HepG2 (cell line): ENCODE data around the gene RBCK1. TPM values are rescaled to one million over a fixed set of nuclear protein-coding genes. Genes with fewer than 3 reads are reported as not detected.

ENCODE experiments used
- MTA3 ChIP-seq: sonication (generic); formaldehyde crosslinking; IDR thresholded peaks from 2 replicates; pipeline ENCODE4 v1.4.0; 2020; ENCODE audit warnings: missing genetic modification reagents
- RARG ChIP-seq: sonication (generic); formaldehyde crosslinking; IDR thresholded peaks from 2 replicates; pipeline ENCODE4 v1.4.0; 2020; ENCODE audit warnings: low read depth, mild to moderate bottlenecking, missing genetic modification reagents
- UBTF ChIP-seq: sonication (generic); formaldehyde crosslinking; IDR thresholded peaks from 2 replicates; pipeline ENCODE4 v1.4.0; 2020; ENCODE audit warnings: mild to moderate bottlenecking, missing genetic modification reagents
- ZFP37 ChIP-seq: sonication (generic); formaldehyde crosslinking; IDR thresholded peaks from 2 replicates; pipeline ENCODE4 v1.4.0; 2020; ENCODE audit warnings: missing genetic modification reagents, borderline replicate concordance
- ZKSCAN8 ChIP-seq: IDR thresholded peaks from 2 replicates; pipeline ENCODE4 v1.6.1; 2016; ENCODE audit warnings: borderline replicate concordance, missing genetic modification reagents, missing compliant biosample characterization
- ZNF333 ChIP-seq: sonication (generic); formaldehyde crosslinking; IDR thresholded peaks from 2 replicates; pipeline ENCODE4 v1.4.0; 2020; ENCODE audit warnings: mild to moderate bottlenecking, missing genetic modification reagents, borderline replicate concordance
- ZNF598 ChIP-seq: sonication (generic); formaldehyde crosslinking; IDR thresholded peaks from 2 replicates; pipeline ENCODE4 v1.5.1; 2020; ENCODE audit warnings: mild to moderate bottlenecking, missing genetic modification reagents, borderline replicate concordance
- ZNF724P ChIP-seq: sonication (generic); formaldehyde crosslinking; IDR thresholded peaks from 2 replicates; pipeline ENCODE4 v1.8.0; 2022; ENCODE audit warnings: missing genetic modification reagents, borderline replicate concordance
- ZNF772 ChIP-seq: sonication (generic); formaldehyde crosslinking; IDR thresholded peaks from 2 replicates; pipeline ENCODE4 v1.5.0; 2020; ENCODE audit warnings: mild to moderate bottlenecking, missing genetic modification reagents
- ZNF816 ChIP-seq: sonication (generic); formaldehyde crosslinking; IDR thresholded peaks from 2 replicates; pipeline ENCODE4 v1.8.0; 2022; ENCODE audit warnings: missing genetic modification reagents, mild to moderate bottlenecking, borderline replicate concordance
- ZNF878 ChIP-seq: sonication (generic); formaldehyde crosslinking; IDR thresholded peaks from 2 replicates; pipeline ENCODE4 v1.8.1; 2023; ENCODE audit warnings: mild to moderate bottlenecking, missing genetic modification reagents, moderate library complexity
- ZNF891 ChIP-seq: sonication (generic); formaldehyde crosslinking; IDR thresholded peaks from 2 replicates; pipeline ENCODE4 v1.5.0; 2020; ENCODE audit warnings: mild to moderate bottlenecking, missing genetic modification reagents
- polyA plus RNA-seq, 8 experiments: library from polyadenylated mRNA; depleted of rRNA in 3 of 8; stranded (reverse) in 7 of 8; unstranded in 1 of 8; fragments of >200 nt; fragmentation: Illumina TruSeq in 4 of 8; extraction: Trizol in 4 of 8; gene quantifications; 2 replicates each; pipeline versions ENCODE4 v1.2.1 to v1.2.3, GENCODE V29; 2011 to 2016; ENCODE audit warnings: low read depth in 4 of 8, missing spikeins in 1 of 8, mixed read lengths in 1 of 8; ENCODE audit not compliant: insufficient read depth in 1 of 8
- total RNA-seq, 5 experiments: library from RNA; depleted of rRNA; stranded (reverse); fragments of >200 nt; fragmentation: Illumina TruSeq; extraction: Trizol; gene quantifications; 2 replicates each; pipeline ENCODE4 v1.2.3, GENCODE V29; 2016; ENCODE audit warnings: low read depth in 1 of 5

The RBCK1 gene
- total and polyA plus RNA-seq, 2 of the 13 experiments (the other 11 are each of a cell fraction or from before 2014, with no cell fraction given), result 149 to 215 TPM

GRCh38 chr20:388034-388994 is 19.8 kb upstream of the RBCK1 start (continued):
- TF ChIP-seq RARG (CRISPR knock-in tag) (no peak), ZKSCAN8 (CRISPR knock-in tag) (no peak), ZFP37 (CRISPR knock-in tag) (0 out of 2 replicates have a peak, but pooled peaks have one; percentile 39), ZNF772 (CRISPR knock-in tag) (0 out of 2 replicates have a peak, but pooled peaks have one; percentile 22), UBTF (CRISPR knock-in tag) (peak; percentile 11; the same call in 1 of the 2 replicates), ZNF724P (no peak), MTA3 (CRISPR knock-in tag) (no peak), ZNF891 (CRISPR knock-in tag) (peak; percentile 32), ZNF816 (CRISPR knock-in tag) (no peak), ZNF878 (CRISPR knock-in tag) (0 out of 2 replicates have a peak, but pooled peaks have one; percentile 9), ZNF333 (CRISPR knock-in tag) (no peak), ZNF598 (CRISPR knock-in tag) (0 out of 2 replicates have a peak, but pooled peaks have one; percentile 5)
